TTC549 (cell line): ENCODE measurements around the gene PTPRE.

Experiments used
- FAIRE-seq: peaks from 2 replicates; lab custom pipeline; 2012; peaks lifted over from hg19 to GRCh38; lab: Jason Lieb, UNC

Gene PTPRE

GRCh38 chr10:128046156-128046952 is 139.5 kb downstream of the PTPRE start:
- FAIRE-seq, result no peak

GRCh38 chr10:128046953-128047290 is 140.0 kb downstream of the PTPRE start:
- FAIRE-seq, result no peak

- no peak for FAIRE-seq
These were observed 140.4 kb downstream of the PTPRE start for GRCh38 chr10:128047351-128047750.

GRCh38 chr10:128047991-128048818 is 141.3 kb downstream of the PTPRE start:
- no peak for FAIRE-seq

- no peak for FAIRE-seq
These were observed 141.9 kb downstream of the PTPRE start for GRCh38 chr10:128048819-128049210.

GRCh38 chr10:128049226-128050120 is 142.6 kb downstream of the PTPRE start:
- FAIRE-seq, result no peak

GRCh38 chr10:128050121-128050516 is 143.2 kb downstream of the PTPRE start:
- FAIRE-seq, result no peak

- no peak for FAIRE-seq
These were observed 144.0 kb downstream of the PTPRE start for GRCh38 chr10:128050936-128051335.

GRCh38 chr10:128051548-128051947 is 144.6 kb downstream of the PTPRE start:
- no peak for FAIRE-seq

- no peak for FAIRE-seq
These were observed 145.8 kb downstream of the PTPRE start for GRCh38 chr10:128052696-128053095.

- FAIRE-seq, result no peak
These were observed 146.5 kb downstream of the PTPRE start for GRCh38 chr10:128053356-128053755.

- no peak for FAIRE-seq
These were observed 147.5 kb downstream of the PTPRE start for GRCh38 chr10:128054163-128054970.

GRCh38 chr10:128055061-128055868 is 148.4 kb downstream of the PTPRE start:
- FAIRE-seq, result no peak

- no peak for FAIRE-seq
These were observed 149.6 kb downstream of the PTPRE start for GRCh38 chr10:128056303-128057050.

GRCh38 chr10:128058106-128058749 is 151.3 kb downstream of the PTPRE start:
- no peak for FAIRE-seq

GRCh38 chr10:128058750-128059134 is 151.8 kb downstream of the PTPRE start:
- no peak for FAIRE-seq

- no peak for FAIRE-seq
These were observed 152.5 kb downstream of the PTPRE start for GRCh38 chr10:128059266-128059981.

GRCh38 chr10:128059982-128060293 is 153.0 kb downstream of the PTPRE start:
- FAIRE-seq, result no peak
